Measurements from ENCODE around the gene SMC3.

SMC3 gene

GRCh38 chr10:110553905-110554304 lies 13.6 kb upstream of the SMC3 start:
- peaks cover 58% of the 10 kb centered on the region for H3K27me3 ChIP-seq (ENCODE audit: low read depth)
- H3K4me3 ChIP-seq = no peak overlapping the region
- no peaks in the 10 kb centered on the region; the same call in 1 of the 2 replicates for H3K4me1 ChIP-seq
- H3K9me3 ChIP-seq = no peaks in the 10 kb centered on the region
- no peak for DNase-seq (ENCODE audit: low spot score in 2 of 2)
- in situ Hi-C loops (cut with MboI; ENCODE audit: low sequenced_read_pairs) = loop anchor here (25.0 kb wide), 1 partner anchor 417 kb away; no protein-coding TSS in a partner anchor
- H3K36me3 ChIP-seq (replicated peaks) = no peaks in the 10 kb centered on the region

GRCh38 chr10:110556296-110556695 lies 11.2 kb upstream of the SMC3 start:
- H3K27me3 ChIP-seq (ENCODE audit: low read depth) = peaks cover 42% of the 10 kb centered on the region
- DNase-seq (ENCODE audit: low spot score in 2 of 2) = no peak
- no peak overlapping the region for H3K4me3 ChIP-seq
- H3K36me3 ChIP-seq (replicated peaks) = no peaks in the 10 kb centered on the region
- H3K4me1 ChIP-seq = no peaks in the 10 kb centered on the region; the same call in 1 of the 2 replicates
- no peaks in the 10 kb centered on the region for H3K9me3 ChIP-seq
- in situ Hi-C loops (cut with MboI; ENCODE audit: low sequenced_read_pairs) = loop anchor here (25.0 kb wide), 1 partner anchor 419 kb away; no protein-coding TSS in a partner anchor

GRCh38 chr10:110556969-110557601 lies 10.4 kb upstream of the SMC3 start:
- H3K36me3 ChIP-seq (replicated peaks) = no peaks in the 10 kb centered on the region
- no peak overlapping the region for H3K4me3 ChIP-seq
- peaks cover 34% of the 10 kb centered on the region for H3K27me3 ChIP-seq (ENCODE audit: low read depth)
- peak; percentile 67 to 77 for DNase-seq (ENCODE audit: low spot score in 2 of 2)
- no peaks in the 10 kb centered on the region; the same call in 1 of the 2 replicates for H3K4me1 ChIP-seq
- in situ Hi-C loops (cut with MboI; ENCODE audit: low sequenced_read_pairs) = loop anchor here (25.0 kb wide), 1 partner anchor 420 kb away; no protein-coding TSS in a partner anchor
- H3K9me3 ChIP-seq = no peaks in the 10 kb centered on the region

GRCh38 chr10:110558041-110558440 lies 9.5 kb upstream of the SMC3 start:
- no peak overlapping the region for H3K4me3 ChIP-seq
- no peaks in the 10 kb centered on the region for H3K9me3 ChIP-seq
- peaks cover 30% of the 10 kb centered on the region for H3K27me3 ChIP-seq (ENCODE audit: low read depth)
- in situ Hi-C loops (cut with MboI; ENCODE audit: low sequenced_read_pairs) = loop anchor here (25.0 kb wide), 1 partner anchor 421 kb away; no protein-coding TSS in a partner anchor
- no peaks in the 10 kb centered on the region; the same call in 1 of the 2 replicates for H3K4me1 ChIP-seq
- H3K36me3 ChIP-seq (replicated peaks) = no peaks in the 10 kb centered on the region
- DNase-seq (ENCODE audit: low spot score in 2 of 2) = no peak

- Histone ChIP-seq H3K4me1 (no peaks in the 10 kb centered on the region; the same call in 1 of the 2 replicates), H3K27me3 (ENCODE audit: low read depth) (peaks cover 29% of the 10 kb centered on the region), H3K36me3 (replicated peaks) (no peaks in the 10 kb centered on the region), H3K4me3 (no peak overlapping the region), H3K9me3 (no peaks in the 10 kb centered on the region)
- in situ Hi-C loops (cut with MboI; ENCODE audit: low sequenced_read_pairs) = loop anchor here (25.0 kb wide), 1 partner anchor 423 kb away; no protein-coding TSS in a partner anchor
- DNase-seq (ENCODE audit: low spot score in 2 of 2) = no peak
Observed at GRCh38 chr10:110560012-110560411, 7.5 kb upstream of the SMC3 start.

- Histone ChIP-seq H3K36me3 (replicated peaks) (no peaks in the 10 kb centered on the region), H3K9me3 (no peaks in the 10 kb centered on the region), H3K27me3 (ENCODE audit: low read depth) (peaks cover 19% of the 10 kb centered on the region), H3K4me3 (no peak overlapping the region), H3K4me1 (peaks cover 1% of the 10 kb centered on the region)
- in situ Hi-C loops (cut with MboI; ENCODE audit: low sequenced_read_pairs) = loop anchor here (25.0 kb wide), 1 partner anchor 424 kb away; no protein-coding TSS in a partner anchor
- no peak for DNase-seq (ENCODE audit: low spot score in 2 of 2)
Observed at GRCh38 chr10:110561292-110561691, 6.2 kb upstream of the SMC3 start.

GRCh38 chr10:110562348-110562747 lies 5.1 kb upstream of the SMC3 start:
- no peak overlapping the region for H3K4me3 ChIP-seq
- peaks cover 15% of the 10 kb centered on the region for H3K27me3 ChIP-seq (ENCODE audit: low read depth)
- no peak for DNase-seq (ENCODE audit: low spot score in 2 of 2)
- in situ Hi-C loops (cut with MboI; ENCODE audit: low sequenced_read_pairs) = loop anchor here (25.0 kb wide), 1 partner anchor 425 kb away; no protein-coding TSS in a partner anchor
- H3K36me3 ChIP-seq (replicated peaks) = no peaks in the 10 kb centered on the region
- H3K4me1 ChIP-seq = peaks cover 6% of the 10 kb centered on the region
- no peaks in the 10 kb centered on the region for H3K9me3 ChIP-seq

- H3K36me3 ChIP-seq (replicated peaks) = peaks cover 5% of the 10 kb centered on the region; the same call in 1 of the 2 replicates
- H3K4me3 ChIP-seq = no peak overlapping the region
- H3K4me1 ChIP-seq = peaks cover 6% of the 10 kb centered on the region
- no peaks in the 10 kb centered on the region for H3K9me3 ChIP-seq
- peaks cover 15% of the 10 kb centered on the region for H3K27me3 ChIP-seq (ENCODE audit: low read depth)
- no peak for DNase-seq (ENCODE audit: low spot score in 2 of 2)
- in situ Hi-C loops (cut with MboI; ENCODE audit: low sequenced_read_pairs) = loop anchor here (25.0 kb wide), 1 partner anchor 426 kb away; no protein-coding TSS in a partner anchor
Observed at GRCh38 chr10:110563132-110563531, 4.4 kb upstream of the SMC3 start.

GRCh38 chr10:110566472-110567200 lies 859 bp upstream of the SMC3 start:
- in situ Hi-C loops (cut with MboI; ENCODE audit: low sequenced_read_pairs) = loop anchor here (25.0 kb wide), 1 partner anchor 429 kb away; no protein-coding TSS in a partner anchor
- H3K9me3 ChIP-seq = no peaks in the 10 kb centered on the region
- peaks cover 7% of the 10 kb centered on the region for H3K27me3 ChIP-seq (ENCODE audit: low read depth)
- DNase-seq (ENCODE audit: low spot score in 2 of 2) = peak in 1 of 2 experiments; percentile 19
- peaks cover 23% of the 10 kb centered on the region for H3K36me3 ChIP-seq (replicated peaks)
- peak overlapping the region; percentile 98 for H3K4me3 ChIP-seq
- H3K4me1 ChIP-seq = peaks cover 26% of the 10 kb centered on the region

- in situ Hi-C loops (cut with MboI; ENCODE audit: low sequenced_read_pairs) = loop anchor here (25.0 kb wide), 1 partner anchor 431 kb away; no protein-coding TSS in a partner anchor
- Histone ChIP-seq H3K36me3 (replicated peaks) (peaks cover 35% of the 10 kb centered on the region), H3K9me3 (no peaks in the 10 kb centered on the region), H3K27me3 (ENCODE audit: low read depth) (peaks cover 3% of the 10 kb centered on the region), H3K4me1 (peaks cover 29% of the 10 kb centered on the region), H3K4me3 (peak overlapping the region; percentile 98)
- peak; percentile 17 to 62 for DNase-seq (ENCODE audit: low spot score in 2 of 2)
Observed at GRCh38 chr10:110568055-110568735, 700 bp downstream of the SMC3 start.

- Histone ChIP-seq H3K4me3 (peak overlapping the region; percentile 98), H3K9me3 (no peaks in the 10 kb centered on the region), H3K4me1 (peaks cover 29% of the 10 kb centered on the region), H3K27me3 (ENCODE audit: low read depth) (no peaks in the 10 kb centered on the region; the same call in 1 of the 2 replicates), H3K36me3 (replicated peaks) (peaks cover 35% of the 10 kb centered on the region)
- in situ Hi-C loops (cut with MboI; ENCODE audit: low sequenced_read_pairs) = loop anchor here (25.0 kb wide), 1 partner anchor 432 kb away; no protein-coding TSS in a partner anchor
- DNase-seq (ENCODE audit: low spot score in 2 of 2) = no peak
Observed at GRCh38 chr10:110569122-110569521, 1.6 kb downstream of the SMC3 start.

- Histone ChIP-seq H3K4me1 (peaks cover 29% of the 10 kb centered on the region), H3K4me3 (no peak overlapping the region; the same call in 1 of the 2 replicates), H3K36me3 (replicated peaks) (peaks cover 39% of the 10 kb centered on the region), H3K9me3 (no peaks in the 10 kb centered on the region), H3K27me3 (ENCODE audit: low read depth) (no peaks in the 10 kb centered on the region; the same call in 1 of the 2 replicates)
- in situ Hi-C loops (cut with MboI; ENCODE audit: low sequenced_read_pairs) = loop anchor here (25.0 kb wide), 1 partner anchor 432 kb away; no protein-coding TSS in a partner anchor
- DNase-seq (ENCODE audit: low spot score in 2 of 2) = no peak
Observed at GRCh38 chr10:110569736-110570135, 2.2 kb downstream of the SMC3 start.
